ENCODE results near the gene PDCD1.
A peak's percentile ranks its signal among the peaks of the same experiment; 100 is the strongest.

PDCD1 gene

GRCh38 chr2:241897231-241897916 is 38.7 kb upstream of the PDCD1 start:
- intact Hi-C loops (cut with DNase I) = no loop called here
- peak in 14 of 42 donors; percentile 2 to 42 (median 12) for DNase-seq

- peak in 16 of 42 donors; percentile 2 to 42 (median 12) for DNase-seq
- intact Hi-C loops (cut with DNase I) = no loop called here
Observed at GRCh38 chr2:241896746-241897201, 38.1 kb upstream of the PDCD1 start.

GRCh38 chr2:241895712-241896641 is 37.3 kb upstream of the PDCD1 start:
- peak in 17 of 42 donors; percentile 1 to 37 (median 9) for DNase-seq

GRCh38 chr2:241895427-241895711 is 36.7 kb upstream of the PDCD1 start:
- DNase-seq = peak in 3 of 42 donors; percentile 7 to 32 (median 11)
- intact Hi-C loops (cut with DNase I) = no loop called here

More at GRCh38 chr2:241895712-241896641, 37.3 kb upstream of the PDCD1 start:
- intact Hi-C loops (cut with DNase I) = no loop called here

- intact Hi-C loops (cut with DNase I) = no loop called here
- DNase-seq = peak in 14 of 42 donors; percentile 0 to 40 (median 10)
Observed at GRCh38 chr2:241894681-241895426, 36.2 kb upstream of the PDCD1 start.

GRCh38 chr2:241894056-241894641 is 35.5 kb upstream of the PDCD1 start:
- intact Hi-C loops (cut with DNase I) = no loop called here
- DNase-seq = peak in 14 of 42 donors; percentile 0 to 31 (median 6)

- DNase-seq = peak in 6 of 42 donors; percentile 0 to 19 (median 8)
Observed at GRCh38 chr2:241893265-241893664, 34.6 kb upstream of the PDCD1 start.

GRCh38 chr2:241892299-241893137 is 33.8 kb upstream of the PDCD1 start:
- peak in 7 of 42 donors; percentile 1 to 28 (median 9) for DNase-seq
- intact Hi-C loops (cut with DNase I) = no loop called here

More at GRCh38 chr2:241893265-241893664, 34.6 kb upstream of the PDCD1 start:
- intact Hi-C loops (cut with DNase I) = no loop called here

- intact Hi-C loops (cut with DNase I) = no loop called here
- no peak for DNase-seq
Observed at GRCh38 chr2:241891988-241892298, 33.2 kb upstream of the PDCD1 start.

GRCh38 chr2:241891315-241891987 is 32.8 kb upstream of the PDCD1 start:
- DNase-seq = no peak
- intact Hi-C loops (cut with DNase I) = no loop called here

- DNase-seq = no peak
- intact Hi-C loops (cut with DNase I) = no loop called here
Observed at GRCh38 chr2:241890524-241891235, 32.0 kb upstream of the PDCD1 start.

- intact Hi-C loops (cut with DNase I) = no loop called here
- DNase-seq = no peak
Observed at GRCh38 chr2:241888641-241889040, 29.9 kb upstream of the PDCD1 start.

- peak in 11 of 42 donors; percentile 27 to 68 (median 59) for DNase-seq
- intact Hi-C loops (cut with DNase I) = no loop called here
Observed at GRCh38 chr2:241887806-241888522, 29.3 kb upstream of the PDCD1 start.

- intact Hi-C loops (cut with DNase I) = no loop called here
- no peak for DNase-seq
Observed at GRCh38 chr2:241886840-241887447, 28.2 kb upstream of the PDCD1 start.

GRCh38 chr2:241885946-241886643 is 27.4 kb upstream of the PDCD1 start:
- DNase-seq = no peak
- intact Hi-C loops (cut with DNase I) = no loop called here
